Stimulated activated CD4-positive, alpha-beta T cell treated with anti-CD3 and anti-CD28 coated beads, TNF-alpha, amount 100 ng/mL, for 4 hours (primary cell): ENCODE measurements around the gene MAP7D3.
"Not testable (repeated sequence)": the region's sequence is repeated elsewhere in the genome, so short reads cannot be mapped to it uniquely, and the experiment has no call there.

Experiments used
- DNase-seq, 3 experiments: peaks; one replicate each; pipeline ENCODE4 v3.0.0-alpha.2; 2020; ENCODE audit warnings: low read depth in 3 of 3

Gene MAP7D3

GRCh38 chrX:136182414-136182813 is 68.8 kb downstream of the MAP7D3 start:
- DNase-seq: no peak

DNA sequence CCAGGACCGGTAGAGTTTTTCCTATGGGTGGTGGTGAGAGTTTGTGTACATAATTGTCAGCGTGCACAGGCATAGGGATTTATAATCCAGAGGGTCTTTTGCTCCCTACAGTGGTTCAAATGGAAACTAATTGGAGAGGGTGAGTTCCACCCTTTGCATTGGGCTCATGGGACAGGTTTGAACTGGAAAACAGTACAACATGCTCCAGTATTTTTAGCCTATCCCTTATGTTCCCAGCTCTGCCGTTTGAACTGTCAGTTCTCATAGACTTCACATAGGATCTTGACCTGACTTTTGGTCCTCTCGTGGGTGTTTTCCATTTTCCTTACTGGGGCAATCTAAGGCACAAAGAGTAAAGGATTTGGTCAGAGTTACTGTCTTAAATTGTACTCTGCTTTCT is 72.1 kb downstream of the MAP7D3 start:
- DNase-seq: no peak

- no peak for DNase-seq
These were observed 74.8 kb downstream of the MAP7D3 start for GRCh38 chrX:136176399-136176825.

- no peak for DNase-seq
These were observed 79.8 kb downstream of the MAP7D3 start for GRCh38 chrX:136171420-136171819.

- DNase-seq: no peak
These were observed 80.9 kb downstream of the MAP7D3 start for GRCh38 chrX:136170139-136170800.

GRCh38 chrX:136168929-136169735 is 82.1 kb downstream of the MAP7D3 start:
- no peak for DNase-seq

GRCh38 chrX:136167989-136168388 is 83.2 kb downstream of the MAP7D3 start:
- DNase-seq: not testable (repeated sequence)

DNA sequence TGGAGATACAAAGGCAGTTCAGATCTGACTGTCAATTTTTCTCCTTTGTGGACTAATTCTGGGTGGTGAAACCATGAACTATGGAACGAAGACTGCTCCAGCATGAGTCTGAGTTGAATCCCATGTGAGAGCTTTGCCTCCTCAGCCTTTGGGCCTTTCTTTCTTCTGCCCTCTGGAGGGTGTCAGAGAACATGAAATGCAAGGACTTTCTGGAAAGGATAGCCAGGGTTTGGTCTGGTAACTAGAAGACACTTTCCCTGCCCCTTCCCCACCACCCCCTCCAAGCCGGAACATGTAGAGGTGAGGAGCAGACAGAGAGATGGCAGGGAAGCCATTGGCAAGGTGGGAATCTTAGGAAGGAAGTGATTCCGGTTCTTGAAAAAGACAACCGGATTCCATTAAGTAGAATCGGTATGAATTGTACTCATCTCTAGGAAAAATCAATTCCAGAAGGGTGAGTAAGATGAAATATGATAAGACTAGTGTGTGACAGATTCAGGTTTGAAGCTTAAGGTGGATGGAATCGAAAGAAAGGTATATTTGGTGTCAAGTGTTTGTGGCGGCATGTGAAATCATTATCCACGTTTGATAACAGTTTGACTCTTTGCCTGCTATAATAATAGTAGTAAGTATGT is 84.9 kb downstream of the MAP7D3 start:
- no peak for DNase-seq

- DNase-seq: no peak
These were observed 85.8 kb downstream of the MAP7D3 start for GRCh38 chrX:136165406-136165805.

DNA sequence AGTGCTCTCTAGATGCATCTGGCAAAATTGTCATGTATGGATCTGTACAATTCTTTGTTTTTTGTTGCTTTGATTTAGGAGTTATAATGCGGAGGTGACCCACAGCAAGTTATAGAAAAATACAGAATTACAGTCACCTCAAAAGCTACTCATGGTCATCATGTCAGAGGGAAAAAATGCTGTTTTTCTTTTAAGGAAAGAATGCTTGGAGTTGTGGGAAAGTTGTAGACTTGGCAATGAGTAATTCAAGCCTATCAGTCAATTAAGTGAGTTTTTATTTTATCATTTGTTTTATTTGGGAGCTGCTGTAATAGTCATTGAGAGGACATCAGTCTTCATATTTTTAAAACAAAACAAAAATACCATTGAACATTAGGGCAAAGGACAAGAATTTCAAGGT is 87.5 kb downstream of the MAP7D3 start:
- no peak for DNase-seq
